H1 (cell line): ENCODE measurements around the gene ANAPC10. TPM values are rescaled to one million over a fixed set of nuclear protein-coding genes. Genes with fewer than 3 reads are reported as not detected.

Experiments used
- CTCF ChIA-PET: fragments of 300-600 bp; sonication (Branson Sonifier 250); formaldehyde crosslinking; loops from one replicate; lab custom pipeline; 2021; ENCODE audit not compliant: partially characterized antibody; lab: Charles Lee
- POLR2A ChIA-PET: fragments of 300-600 bp; sonication (Branson Sonifier 250); formaldehyde crosslinking; loops from one replicate; lab custom pipeline; 2021; ENCODE audit warnings: inconsistent platforms; ENCODE audit not compliant: partially characterized antibody; lab: Charles Lee
- DNase-seq, 2 experiments: peaks; one replicate each; pipeline versions ENCODE4 v3.0.0 to v3.0.0-alpha.2; 2010 to 2022; ENCODE audit warnings: low spot score in 2 of 2, low read depth in 1 of 2, mixed read lengths in 1 of 2
- FAIRE-seq: peaks from 2 replicates; lab custom pipeline; 2011; peaks lifted over from hg19 to GRCh38; lab: Jason Lieb, UNC
- H2AFZ ChIP-seq: 2 replicates; pipeline ENCODE4 v1.8.1; 2012; ENCODE audit warnings: low read length, inconsistent platforms
- H2AK5ac ChIP-seq: 2 replicates; pipeline ENCODE4 v1.6.1; 2013; ENCODE audit warnings: low read depth, low read length
- H2BK120ac ChIP-seq: replicated peaks from 2 replicates; pipeline ENCODE3; 2013; ENCODE audit warnings: low read depth, low read length, inconsistent platforms
- H2BK12ac ChIP-seq: 2 replicates; pipeline ENCODE4 v1.6.1; 2013; ENCODE audit warnings: low read depth, low read length
- H2BK15ac ChIP-seq: 2 replicates; pipeline ENCODE4 v1.6.1; 2013; ENCODE audit warnings: low read length
- H2BK20ac ChIP-seq: 2 replicates; pipeline ENCODE4 v1.6.1; 2013; ENCODE audit warnings: low read length
- H2BK5ac ChIP-seq: 2 replicates; pipeline ENCODE4 v1.6.1; 2013; ENCODE audit warnings: low read depth, low read length
- H3K14ac ChIP-seq: 2 replicates; pipeline ENCODE4 v1.6.1; 2013; ENCODE audit warnings: inconsistent platforms; ENCODE audit not compliant: insufficient read length
- H3K18ac ChIP-seq: 2 replicates; pipeline ENCODE4 v1.6.1; 2013; ENCODE audit warnings: low read length; ENCODE audit errors: extremely low read depth
- H3K23ac ChIP-seq: 2 replicates; pipeline ENCODE4 v1.6.1; 2013; ENCODE audit warnings: inconsistent platforms; ENCODE audit not compliant: insufficient read length
- H3K23me2 ChIP-seq: 2 replicates; pipeline ENCODE4 v1.6.1; 2013; ENCODE audit warnings: low read depth, low read length
- H3K27ac ChIP-seq: 2 replicates; pipeline ENCODE4 v1.6.1; 2011; ENCODE audit warnings: low read depth, low read length, inconsistent platforms
- H3K27me3 ChIP-seq, 4 experiments: replicated peaks in 1 of 4; 1 replicate in 1 of 4; 2 replicates in 3 of 4; pipeline versions ENCODE4 v1.6.1 to v1.8.1; 2011 to 2013; ENCODE audit warnings: low read length in 3 of 4, mild to moderate bottlenecking in 3 of 4, inconsistent platforms in 2 of 4, mixed read lengths in 2 of 4, moderate library complexity in 1 of 4; ENCODE audit not compliant: control insufficient read depth in 3 of 4, insufficient read depth in 3 of 4; ENCODE audit errors: extremely low read depth in 1 of 4
- H3K36me3 ChIP-seq, 4 experiments: 2 replicates each; pipeline versions ENCODE4 v1.6.1 to v1.8.1; 2011 to 2013; ENCODE audit warnings: mild to moderate bottlenecking in 4 of 4, low read length in 3 of 4, moderate library complexity in 2 of 4, control low read depth in 1 of 4, inconsistent platforms in 1 of 4; ENCODE audit not compliant: insufficient read depth in 4 of 4, control insufficient read depth in 2 of 4
- H3K4ac ChIP-seq: replicated peaks from 2 replicates; pipeline ENCODE3; 2013; ENCODE audit warnings: low read length, low read depth, mixed read lengths, inconsistent platforms; ENCODE audit not compliant: insufficient read length
- H3K4me1 ChIP-seq, 4 experiments: replicated peaks in 1 of 4; 1 replicate in 1 of 4; 2 replicates in 3 of 4; pipeline versions ENCODE4 v1.6.1 to v1.8.1; 2011 to 2013; ENCODE audit warnings: low read length in 3 of 4, inconsistent platforms in 2 of 4, mixed read lengths in 1 of 4; ENCODE audit not compliant: insufficient read depth in 4 of 4, control insufficient read depth in 3 of 4
- H3K4me2 ChIP-seq, 2 experiments: 2 replicates each; pipeline versions ENCODE4 v1.6.1 to v1.8.1; 2011 to 2013; ENCODE audit warnings: low read depth in 2 of 2, low read length in 2 of 2, control low read depth in 1 of 2, inconsistent platforms in 1 of 2, mild to moderate bottlenecking in 1 of 2; ENCODE audit not compliant: insufficient read depth in 1 of 2
- H3K4me3 ChIP-seq, 4 experiments: fragments of 200-600, 300-600 bp in 1 of 4; sonication (generic), shearing (Covaris generic), sonication (Bioruptor Twin) in 1 of 4; 2 replicates each; pipeline versions ENCODE4 v1.5.1 to v1.8.1; 2011 to 2016; ENCODE audit warnings: low read length in 4 of 4, low read depth in 3 of 4, control low read depth in 2 of 4, inconsistent platforms in 2 of 4, mild to moderate bottlenecking in 2 of 4, mixed read lengths in 1 of 4, moderate library complexity in 1 of 4; ENCODE audit not compliant: insufficient read depth in 2 of 4; ENCODE audit errors: extremely low read depth in 1 of 4
- H3K56ac ChIP-seq: replicated peaks from 2 replicates; pipeline ENCODE3; 2013; ENCODE audit warnings: low read depth, mild to moderate bottlenecking, mixed read lengths, low read length, inconsistent platforms; ENCODE audit not compliant: insufficient read length
- H3K79me1 ChIP-seq: 2 replicates; pipeline ENCODE4 v1.6.1; 2013; ENCODE audit warnings: low read depth, low read length, control low read depth
- H3K79me2 ChIP-seq, 2 experiments: 2 replicates each; pipeline versions ENCODE4 v1.6.1 to v1.8.1; 2012 to 2013; ENCODE audit warnings: low read length in 2 of 2, mild to moderate bottlenecking in 2 of 2, inconsistent platforms in 1 of 2; ENCODE audit not compliant: insufficient read depth in 2 of 2, control insufficient read depth in 1 of 2
- H3K9ac ChIP-seq, 4 experiments: replicated peaks in 1 of 4; 1 replicate in 1 of 4; 2 replicates in 3 of 4; pipeline versions ENCODE4 v1.6.1 to v1.8.1; 2011 to 2013; ENCODE audit warnings: low read depth in 3 of 4, low read length in 3 of 4, control low read depth in 2 of 4, mild to moderate bottlenecking in 2 of 4, moderate library complexity in 2 of 4, inconsistent platforms in 1 of 4; ENCODE audit errors: extremely low read depth in 1 of 4
- H3K9me3 ChIP-seq, 2 experiments: 2 replicates each; pipeline versions ENCODE4 v1.6.1 to v1.8.1; 2012 to 2013; ENCODE audit warnings: mild to moderate bottlenecking in 2 of 2, moderate library complexity in 2 of 2, control low read depth in 1 of 2, inconsistent platforms in 1 of 2, low read depth in 1 of 2, low read length in 1 of 2, mixed read lengths in 1 of 2; ENCODE audit not compliant: insufficient read depth in 2 of 2
- H4K20me1 ChIP-seq, 2 experiments: replicated peaks in 1 of 2; 2 replicates each; pipeline versions ENCODE3 to v1.8.1; 2011 to 2013; ENCODE audit warnings: inconsistent platforms in 2 of 2, low read length in 2 of 2, mild to moderate bottlenecking in 1 of 2; ENCODE audit not compliant: insufficient read depth in 2 of 2, control insufficient read depth in 1 of 2
- H4K5ac ChIP-seq: 2 replicates; pipeline ENCODE4 v1.6.1; 2013; ENCODE audit warnings: low read length, low read depth, mixed read lengths, inconsistent platforms; ENCODE audit not compliant: insufficient read length
- H4K8ac ChIP-seq: 2 replicates; pipeline ENCODE4 v1.8.0; 2013; ENCODE audit warnings: mild to moderate bottlenecking, moderate library complexity, low read length, inconsistent platforms; ENCODE audit not compliant: insufficient read depth; ENCODE audit errors: extremely low read depth
- H4K91ac ChIP-seq: replicated peaks from 2 replicates; pipeline ENCODE3; 2013; ENCODE audit warnings: low read length, mixed read lengths, inconsistent platforms; ENCODE audit not compliant: insufficient read length
- ASH2L ChIP-seq: fragments of 200-600, 300-600 bp; sonication (generic); IDR thresholded peaks from one replicate; pipeline ENCODE4 v1.7.1; 2017; ENCODE audit warnings: low read length
- BACH1 ChIP-seq: IDR thresholded peaks from 2 replicates; pipeline ENCODE4 v1.6.1; 2012; ENCODE audit warnings: low read length, improper control_type of control experiment
- BRCA1 ChIP-seq: IDR thresholded peaks from 2 replicates; pipeline ENCODE4 v1.6.1; 2012; ENCODE audit warnings: low read depth, low read length, improper control_type of control experiment
- CREB1 ChIP-seq: IDR thresholded peaks from 2 replicates; pipeline ENCODE4 v1.6.1; 2012; ENCODE audit warnings: inconsistent platforms
- EP300 ChIP-seq, 2 experiments: IDR thresholded peaks; 1 replicate in 1 of 2; 2 replicates in 1 of 2; pipeline ENCODE4 v1.6.1; 2011 to 2012; ENCODE audit warnings: low read depth in 2 of 2, low read length in 2 of 2, mild to moderate bottlenecking in 2 of 2, borderline replicate concordance in 1 of 2, inconsistent platforms in 1 of 2, moderate library complexity in 1 of 2
- FOSL1 ChIP-seq: IDR thresholded peaks from 2 replicates; pipeline ENCODE4 v1.6.1; 2011; ENCODE audit warnings: mild to moderate bottlenecking, low read depth, low read length, moderate library complexity; ENCODE audit not compliant: insufficient read depth
- HDAC6 ChIP-seq: IDR thresholded peaks from one replicate; pipeline ENCODE4 v1.7.1; 2012; ENCODE audit warnings: low read depth, mild to moderate bottlenecking, inconsistent platforms, low read length, moderate library complexity
- MAFK ChIP-seq: IDR thresholded peaks from 2 replicates; pipeline ENCODE4 v1.6.1; 2012; ENCODE audit warnings: low read depth, mild to moderate bottlenecking, improper control_type of control experiment, low read length
- POLR2A ChIP-seq, 2 experiments: IDR thresholded peaks; 1 replicate in 1 of 2; 2 replicates in 1 of 2; pipeline ENCODE4 v1.6.1; 2011; ENCODE audit warnings: low read depth in 2 of 2, low read length in 2 of 2, mild to moderate bottlenecking in 2 of 2; ENCODE audit errors: control extremely low read depth in 1 of 2
- POLR2AphosphoS5 ChIP-seq: IDR thresholded peaks from 2 replicates; pipeline ENCODE4 v1.6.1; 2011; ENCODE audit warnings: low read depth, low read length
- POU5F1 ChIP-seq: IDR thresholded peaks from 2 replicates; pipeline ENCODE4 v1.6.1; 2011; ENCODE audit warnings: low read depth, mild to moderate bottlenecking, low read length, moderate library complexity
- SIX5 ChIP-seq: IDR thresholded peaks from 2 replicates; pipeline ENCODE4 v1.6.1; 2011; ENCODE audit warnings: mild to moderate bottlenecking, low read depth, low read length
- SP2 ChIP-seq: IDR thresholded peaks from 2 replicates; pipeline ENCODE4 v1.6.1; 2012; ENCODE audit warnings: mild to moderate bottlenecking, low read length, inconsistent platforms
- YY1 ChIP-seq: IDR thresholded peaks from 2 replicates; pipeline ENCODE4 v1.6.1; 2011; ENCODE audit warnings: low read depth, mild to moderate bottlenecking, low read length
- WGBS, 2 experiments: shearing (Covaris generic) in 1 of 2; methylation state at CpG; one replicate each; pipeline versions ENCODE4 v1.1.6 to v1.1.7; 2013 to 2015; ENCODE audit warnings: low lambda C conversion rate in 2 of 2, mixed read lengths in 2 of 2, inconsistent platforms in 1 of 2, low coverage in 1 of 2, missing lambda C conversion rate in 1 of 2; ENCODE audit not compliant: insufficient replicate concordance in 2 of 2, insufficient coverage in 1 of 2, insufficient read length in 1 of 2; ENCODE audit errors: extremely low coverage in 1 of 2, missing lambda C conversion rate in 1 of 2; 5-methylcytosine and 5-hydroxymethylcytosine counted together
- polyA plus RNA-seq, 7 experiments: library from polyadenylated mRNA; depleted of rRNA in 3 of 7; stranded (reverse) in 5 of 7; unstranded in 2 of 7; fragments of >200 nt in 5 of 7; fragments of 200-250 nt in 2 of 7; gene quantifications; 1 replicate in 5 of 7; 2 replicates in 1 of 7; 4 replicates in 1 of 7; pipeline versions ENCODE4 v1.2.1 to v1.2.3, GENCODE V29; 2011 to 2013; ENCODE audit warnings: missing spikeins in 2 of 7, mixed read lengths in 2 of 7
- total RNA-seq: library from RNA; stranded (reverse); fragmentation: NEBNext Ultra II Directional; extraction: Animal tissue kit (Norgen Biotek cat#: 25700); gene quantifications from 2 replicates; pipeline ENCODE4 v1.2.1, GENCODE V29; 2021
- TF ChIP-seq, protein P1 (sequence below): IDR thresholded peaks from 2 replicates; pipeline ENCODE4 v1.6.1; 2011; ENCODE audit warnings: low read depth, mild to moderate bottlenecking, low read length; ENCODE audit not compliant: insufficient read depth
- TF ChIP-seq, protein P2 (sequence below): IDR thresholded peaks from 2 replicates; pipeline ENCODE4 v1.6.1; 2012; ENCODE audit warnings: inconsistent platforms

ANAPC10 gene
- total and polyA plus RNA-seq, 2 of the 8 experiments (the other 6 are each of a cell fraction or from before 2014, with no cell fraction given): 17.6 to 23.3 TPM

DNA sequence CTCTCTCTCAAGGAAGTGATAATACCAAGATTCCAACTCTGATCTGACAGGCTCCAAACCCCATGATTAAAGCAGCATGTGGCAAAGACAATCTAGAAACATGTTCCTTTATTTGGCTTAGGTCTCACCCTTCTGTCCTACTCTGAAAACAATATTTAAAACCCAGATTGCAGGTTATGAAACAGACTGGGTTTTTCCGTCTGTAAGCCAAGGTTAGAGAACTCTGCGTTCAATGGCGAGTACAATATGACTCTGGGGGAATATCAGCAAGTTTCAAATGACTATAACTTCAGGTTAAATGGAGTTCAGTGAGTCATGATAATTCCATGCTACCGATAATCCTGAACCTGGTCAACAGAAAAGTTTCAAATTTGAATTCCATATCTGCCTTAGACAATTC lies 50.8 kb downstream of the ANAPC10 start:
- Histone ChIP-seq H3K18ac (no peak overlapping the region), H2AFZ (no peak overlapping the region), H3K14ac (no peak overlapping the region), H2BK15ac (no peak overlapping the region), H3K36me3 (no peaks in the 10 kb centered on the region), H3K4me2 (no peak overlapping the region), H3K27ac (no peak overlapping the region), H4K20me1 (no peaks in the 10 kb centered on the region), H3K4ac (no peak overlapping the region), H2AK5ac (no peak overlapping the region), H3K4me1 (no peaks in the 10 kb centered on the region), H3K9me3 (no peaks in the 10 kb centered on the region), H4K5ac (no peak overlapping the region), H3K79me1 (no peaks in the 10 kb centered on the region), H3K23me2 (no peaks in the 10 kb centered on the region), H2BK120ac (no peak overlapping the region), H3K27me3 (no peaks in the 10 kb centered on the region), H2BK20ac (no peak overlapping the region), H3K56ac (no peak overlapping the region), H3K79me2 (0 out of 4 replicates have a peak, but pooled peaks cover 0 to 3% of the 10 kb centered on the region in 2 experiments), H3K23ac (no peak overlapping the region), H3K9ac (no peak overlapping the region), H2BK12ac (no peak overlapping the region), H2BK5ac (no peak overlapping the region), H4K8ac (no peak overlapping the region), H3K4me3 (no peak overlapping the region), H4K91ac (no peak overlapping the region)
- 96% methylated on average over 4 of the region's 4 CpGs; no CpG with 5 or more reads in 1 of the 2 experiments for WGBS, 2 experiments
- ChIA-PET CTCF (no interaction called here), POLR2A (no interaction called here)
- FAIRE-seq (no peak), DNase-seq (no peak)
- TF ChIP-seq CREB1: no peak
- TF ChIP-seq EP300 (IDR thresholded peaks at IDR 0.05; ENCODE audit: borderline replicate concordance in 1 of 2, low read depth in 2 of 2, low read length in 2 of 2): no peak
- TF ChIP-seq SIX5: no peak
- no peak for TF ChIP-seq YY1
- TF ChIP-seq BRCA1: no peak
- no peak for TF ChIP-seq ASH2L
- no peak for TF ChIP-seq POU5F1
- TF ChIP-seq HDAC6: no peak
- TF ChIP-seq BACH1: no peak
- no peak for TF ChIP-seq MAFK
- no peak for TF ChIP-seq POLR2AphosphoS5
- TF ChIP-seq, protein P1, sequence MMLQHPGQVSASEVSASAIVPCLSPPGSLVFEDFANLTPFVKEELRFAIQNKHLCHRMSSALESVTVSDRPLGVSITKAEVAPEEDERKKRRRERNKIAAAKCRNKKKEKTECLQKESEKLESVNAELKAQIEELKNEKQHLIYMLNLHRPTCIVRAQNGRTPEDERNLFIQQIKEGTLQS: no peak
- TF ChIP-seq POLR2A (IDR thresholded peaks at IDR 0.05; ENCODE audit: control extremely low read depth in 1 of 2, low read depth in 2 of 2, low read length in 2 of 2): no peak
- no peak for TF ChIP-seq FOSL1
- TF ChIP-seq SP2: no peak
- TF ChIP-seq, protein P2, sequence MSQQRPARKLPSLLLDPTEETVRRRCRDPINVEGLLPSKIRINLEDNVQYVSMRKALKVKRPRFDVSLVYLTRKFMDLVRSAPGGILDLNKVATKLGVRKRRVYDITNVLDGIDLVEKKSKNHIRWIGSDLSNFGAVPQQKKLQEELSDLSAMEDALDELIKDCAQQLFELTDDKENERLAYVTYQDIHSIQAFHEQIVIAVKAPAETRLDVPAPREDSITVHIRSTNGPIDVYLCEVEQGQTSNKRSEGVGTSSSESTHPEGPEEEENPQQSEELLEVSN: no peak
